Activated CD8-positive, alpha-beta memory T cell treated with anti-CD3 and anti-CD28 coated beads, Interleukin-2, amount 50 U/mL, for 1 hour (primary cell): Measurements from ENCODE around the gene MAP3K4.

ENCODE experiments used
- DNase-seq: peaks from one replicate; pipeline ENCODE4 v3.0.0-alpha.2; 2020; ENCODE audit errors: extremely low read depth

The MAP3K4 gene

DNA sequence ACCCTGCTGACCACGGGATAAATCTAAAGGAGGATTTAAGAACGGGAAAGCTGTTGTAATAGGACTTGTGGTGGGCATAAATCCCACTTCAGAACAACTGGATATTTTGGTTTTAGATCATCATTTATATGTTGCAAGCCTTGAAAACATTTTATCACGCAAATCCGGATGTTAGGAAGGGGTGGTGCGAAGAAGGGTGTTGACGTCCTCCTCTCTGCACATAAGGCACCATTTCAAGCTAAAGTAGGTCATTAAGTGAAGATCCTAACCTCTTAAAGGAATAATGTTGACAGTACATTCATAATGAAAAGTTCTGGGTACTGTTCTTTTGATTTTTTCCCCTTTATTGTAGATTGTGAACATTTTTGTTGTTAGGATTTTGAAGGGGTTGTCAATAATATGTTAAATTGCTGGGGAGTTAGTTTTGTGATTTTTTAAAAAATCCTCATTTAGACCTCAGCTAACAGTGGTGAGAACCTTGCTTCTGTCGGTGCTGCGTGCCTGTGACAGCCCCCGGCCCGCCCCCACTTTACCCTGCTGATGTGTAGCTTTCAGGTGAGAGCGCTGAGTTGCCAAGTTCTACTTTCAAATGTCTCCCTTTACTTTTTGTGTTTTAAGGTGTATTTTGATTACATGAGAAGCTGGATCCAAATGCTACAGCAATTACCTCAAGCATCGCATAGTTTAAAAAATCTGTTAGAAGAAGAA lies 88.8 kb downstream of the MAP3K4 start:
- DNase-seq, result no peak

DNA sequence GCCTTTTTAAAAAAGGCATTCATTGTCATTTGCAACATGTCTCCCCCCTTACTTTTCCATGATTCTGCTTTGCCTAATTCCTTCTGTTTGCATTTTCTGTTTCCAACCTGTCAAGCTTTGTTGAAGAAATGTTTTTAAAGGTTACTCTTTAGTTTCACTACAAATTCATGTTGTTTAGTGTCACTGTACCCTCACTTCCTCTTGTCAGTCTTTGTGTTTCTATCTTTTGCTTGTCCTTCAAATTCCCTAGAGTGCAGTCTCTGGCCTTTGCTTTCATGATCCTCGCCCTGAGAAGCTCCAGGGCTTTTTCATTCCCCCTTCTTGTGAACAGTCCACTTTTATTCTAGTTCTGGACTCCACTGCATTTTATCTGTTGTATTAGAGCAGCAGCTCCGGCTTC lies 90.6 kb downstream of the MAP3K4 start:
- no peak for DNase-seq

DNA sequence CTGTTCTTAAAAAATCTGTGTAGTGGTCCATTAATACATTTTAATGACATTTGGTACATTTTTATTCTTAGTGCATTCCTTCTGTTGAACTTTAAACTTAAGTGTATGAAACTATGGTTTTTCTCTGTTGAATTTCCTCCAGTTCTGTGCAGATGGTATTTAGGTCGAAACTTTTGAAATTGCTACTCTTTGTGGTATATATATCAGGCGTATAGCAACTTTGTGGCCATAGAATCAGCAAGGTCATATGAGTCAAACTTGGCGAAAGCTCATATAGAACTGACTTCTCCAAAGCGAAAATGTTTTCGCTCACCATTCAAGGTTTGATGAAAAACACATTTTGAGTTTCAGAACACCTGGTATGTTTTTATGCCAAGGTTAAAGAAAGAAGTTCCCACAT lies 93.7 kb downstream of the MAP3K4 start:
- no peak for DNase-seq

DNA sequence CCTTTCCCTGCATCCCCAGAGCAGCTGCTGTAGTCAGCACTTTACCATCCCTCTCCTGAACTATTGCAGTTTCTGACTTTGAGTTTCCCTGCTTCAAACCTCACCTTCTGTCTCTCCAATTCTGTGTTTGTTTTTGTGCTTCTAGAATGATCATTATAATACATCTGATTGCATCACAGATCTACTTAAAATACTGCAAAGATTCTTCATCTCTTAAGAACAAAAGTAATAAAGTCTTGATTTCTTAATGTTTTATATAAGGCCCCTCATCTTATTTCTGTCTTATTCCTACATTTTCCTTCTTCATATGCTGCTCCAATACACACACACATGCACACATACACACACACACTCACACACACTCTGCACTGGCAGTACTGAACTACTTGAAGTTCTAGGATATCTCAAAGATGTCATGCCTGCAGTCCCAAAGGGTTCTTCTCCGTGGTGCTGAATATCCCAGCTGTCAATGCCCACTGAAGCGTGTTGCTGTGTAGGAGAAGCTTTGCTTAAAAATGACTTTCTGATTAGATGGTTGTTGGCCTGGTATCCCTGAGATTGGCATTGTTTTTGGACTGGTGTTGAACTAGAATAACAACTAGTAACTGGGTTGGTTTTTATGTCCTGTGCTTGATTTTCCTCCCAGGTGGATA lies 97.2 kb downstream of the MAP3K4 start:
- DNase-seq, result no peak

DNA sequence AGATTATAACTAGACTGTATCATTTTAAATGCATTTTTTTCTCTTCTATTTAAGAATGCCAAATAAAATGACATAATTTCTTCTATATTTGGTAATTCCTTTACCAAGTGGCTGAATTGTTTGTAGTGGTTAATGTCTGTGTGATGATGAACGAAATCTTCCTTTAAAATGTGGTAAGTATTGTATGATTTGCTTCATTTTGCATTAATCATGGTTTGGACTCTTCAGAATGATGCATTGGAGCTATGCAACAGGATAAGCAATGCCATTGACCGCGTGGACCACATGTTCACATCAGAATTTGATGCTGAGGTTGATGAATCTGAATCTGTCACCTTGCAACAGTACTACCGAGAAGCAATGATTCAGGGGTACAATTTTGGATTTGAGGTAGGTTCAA lies 99.6 kb downstream of the MAP3K4 start:
- no peak for DNase-seq

DNA sequence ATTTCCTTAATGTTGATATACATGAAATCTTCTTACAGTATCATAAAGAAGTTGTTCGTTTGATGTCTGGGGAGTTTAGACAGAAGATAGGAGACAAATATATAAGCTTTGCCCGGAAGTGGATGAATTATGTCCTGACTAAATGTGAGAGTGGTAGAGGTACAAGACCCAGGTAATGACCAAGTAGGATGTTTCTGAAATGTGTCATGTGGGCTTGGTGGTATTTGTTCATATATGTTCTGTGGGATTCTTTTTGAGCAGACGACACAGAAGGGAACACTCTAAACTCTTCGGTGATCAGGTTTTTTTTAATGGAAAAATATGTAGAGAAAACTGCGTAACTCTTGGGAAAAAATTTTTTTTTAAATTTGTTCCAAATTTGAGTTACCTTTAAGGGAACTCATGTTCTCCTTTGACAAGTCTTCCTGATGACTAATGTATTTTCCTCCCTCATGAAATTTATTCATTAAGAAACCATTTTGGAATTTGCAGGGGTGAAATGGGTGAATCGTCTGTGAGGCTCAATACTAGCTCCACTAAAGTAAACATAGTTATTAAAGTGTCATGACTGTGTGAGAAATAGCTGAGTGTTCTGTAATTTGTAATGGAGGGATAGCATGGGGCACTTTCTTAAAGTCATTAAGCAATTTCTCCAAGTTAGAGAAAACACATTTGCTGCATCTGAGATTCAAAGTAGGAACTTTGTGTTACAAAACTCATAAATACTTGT lies 100.6 kb downstream of the MAP3K4 start:
- no peak for DNase-seq

DNA sequence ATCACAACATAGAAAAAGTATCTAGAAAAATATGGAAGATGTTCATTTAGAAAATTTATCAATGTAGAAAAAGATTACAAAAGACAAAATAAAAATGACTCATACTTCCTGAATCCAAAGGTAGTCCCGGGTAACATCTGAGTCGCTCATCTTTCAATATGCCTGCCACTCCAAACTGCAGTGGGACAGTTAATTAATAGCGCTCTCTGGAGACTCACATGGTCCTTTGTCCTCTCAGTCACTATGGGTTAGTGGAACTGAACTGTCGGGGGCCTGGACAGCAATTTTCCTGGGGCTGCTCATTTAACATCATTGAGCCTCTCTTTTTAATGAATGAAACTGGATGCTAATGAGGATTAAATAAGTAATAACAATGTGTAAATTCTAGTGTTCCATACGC lies 103.4 kb downstream of the MAP3K4 start:
- DNase-seq, result no peak

DNA sequence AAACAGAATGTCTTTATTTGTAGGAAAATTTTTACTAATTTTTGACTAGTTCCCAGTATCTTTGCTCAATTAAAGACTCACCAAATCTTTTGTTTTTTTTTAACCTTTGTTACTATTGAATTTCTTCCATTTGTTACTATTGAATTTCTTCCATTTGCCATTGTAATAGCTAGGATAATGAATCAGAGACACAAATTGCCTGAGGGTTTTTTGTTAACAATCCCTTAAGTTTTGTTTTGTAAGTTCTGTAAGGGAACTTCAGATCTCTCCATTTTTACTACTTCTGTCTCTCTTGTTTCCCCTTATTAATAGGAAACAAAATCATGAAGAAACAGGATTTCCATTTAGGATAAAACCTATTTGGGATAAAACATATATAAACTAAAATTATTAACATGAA lies 104.3 kb downstream of the MAP3K4 start:
- no peak for DNase-seq

DNA sequence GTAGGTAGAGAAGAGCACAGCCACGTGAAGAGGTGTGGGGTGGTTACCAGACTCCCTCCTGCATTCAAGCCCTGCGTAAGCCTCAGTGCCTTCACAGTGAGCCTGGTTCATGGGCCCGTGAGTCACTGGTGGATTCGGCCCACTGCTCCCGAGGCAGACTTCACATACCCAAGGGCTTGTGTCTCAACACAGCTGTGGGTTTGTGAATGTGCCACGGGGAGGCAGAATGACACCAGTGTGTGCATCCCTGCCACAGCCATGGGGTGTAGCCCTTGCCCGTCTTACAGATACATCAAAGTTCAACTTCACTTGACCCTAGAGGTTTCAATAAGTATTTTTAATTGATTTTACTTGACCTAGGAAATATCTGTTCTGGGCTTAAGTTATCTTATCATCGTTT lies 108.5 kb downstream of the MAP3K4 start:
- DNase-seq, result no peak

DNA sequence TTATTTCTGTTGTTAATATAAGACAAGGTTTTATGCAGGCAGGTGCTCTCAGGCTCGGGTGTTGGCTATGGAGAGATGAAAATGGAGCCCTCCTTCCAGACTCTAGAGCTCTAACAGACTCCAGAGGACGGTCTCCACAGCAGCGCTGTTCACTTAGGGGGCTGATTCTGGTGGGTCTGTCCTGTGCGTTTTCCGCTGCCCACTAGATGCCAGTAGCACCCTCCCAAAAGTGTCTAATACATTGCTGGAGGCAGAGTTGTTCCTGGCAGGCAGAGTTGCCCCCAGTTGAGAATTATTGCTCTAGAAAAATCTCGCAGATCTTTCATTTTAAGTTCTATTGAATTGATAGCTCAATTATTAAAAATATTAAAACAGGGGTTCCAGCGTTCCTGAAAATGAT lies 109.9 kb downstream of the MAP3K4 start:
- DNase-seq, result no peak

DNA sequence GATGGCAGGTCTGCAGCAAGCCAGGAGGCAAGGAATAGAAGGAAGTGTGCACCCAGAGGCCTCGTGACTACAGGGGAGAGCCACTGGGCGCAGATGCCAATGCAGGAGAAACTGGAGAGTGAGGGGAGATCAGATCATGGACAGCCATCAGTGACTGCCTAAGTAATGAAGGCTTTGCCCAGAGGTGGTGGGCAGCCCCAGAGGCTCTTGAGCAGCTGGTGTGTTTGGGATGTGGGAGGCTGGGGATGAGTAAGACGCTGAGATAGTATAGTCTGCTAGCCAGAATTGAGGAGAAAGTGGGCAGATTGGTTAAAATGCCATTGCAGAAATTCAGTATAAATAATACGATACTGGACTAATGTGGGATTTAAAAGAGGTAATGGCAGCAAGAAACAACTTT lies 111.9 kb downstream of the MAP3K4 start:
- DNase-seq, result no peak

DNA sequence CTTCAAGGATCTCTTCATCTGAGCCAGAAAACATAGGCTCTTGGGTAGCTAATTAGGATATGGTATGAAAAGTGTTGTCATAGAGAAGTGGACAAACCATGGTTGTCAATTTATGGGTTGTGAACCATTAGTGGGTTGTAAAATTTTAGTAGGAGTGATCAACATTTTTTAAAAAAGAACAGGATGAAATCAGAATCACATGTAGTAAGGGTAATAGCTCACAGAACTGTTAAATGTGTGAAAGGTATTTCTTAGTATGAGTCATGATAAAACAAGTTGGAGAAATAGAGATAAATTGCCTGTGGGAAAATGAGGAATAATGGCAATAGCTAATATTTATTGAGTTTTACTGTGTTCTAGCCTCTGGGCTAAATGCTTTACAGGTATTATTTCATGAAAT lies 113.4 kb downstream of the MAP3K4 start:
- no peak for DNase-seq

DNA sequence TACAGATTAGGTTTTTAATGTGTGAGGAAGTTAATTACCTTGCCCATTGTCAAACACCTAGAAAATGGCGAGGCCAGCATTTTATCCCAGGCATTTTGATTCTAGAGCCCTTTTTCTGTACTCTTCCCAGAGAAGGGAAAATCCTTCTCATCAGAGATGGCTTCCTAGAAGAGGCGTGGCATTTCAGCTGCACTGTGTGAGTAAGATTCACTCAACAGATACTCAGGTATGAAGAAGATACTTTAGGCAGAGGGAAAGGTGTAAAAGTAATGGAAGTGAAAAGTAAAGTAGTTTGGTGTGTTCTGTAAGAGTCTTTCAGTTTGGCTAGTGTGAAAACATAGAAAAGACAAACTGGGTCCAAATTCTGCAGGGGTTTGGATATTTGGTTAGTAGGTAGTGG lies 113.8 kb downstream of the MAP3K4 start:
- DNase-seq, result no peak

DNA sequence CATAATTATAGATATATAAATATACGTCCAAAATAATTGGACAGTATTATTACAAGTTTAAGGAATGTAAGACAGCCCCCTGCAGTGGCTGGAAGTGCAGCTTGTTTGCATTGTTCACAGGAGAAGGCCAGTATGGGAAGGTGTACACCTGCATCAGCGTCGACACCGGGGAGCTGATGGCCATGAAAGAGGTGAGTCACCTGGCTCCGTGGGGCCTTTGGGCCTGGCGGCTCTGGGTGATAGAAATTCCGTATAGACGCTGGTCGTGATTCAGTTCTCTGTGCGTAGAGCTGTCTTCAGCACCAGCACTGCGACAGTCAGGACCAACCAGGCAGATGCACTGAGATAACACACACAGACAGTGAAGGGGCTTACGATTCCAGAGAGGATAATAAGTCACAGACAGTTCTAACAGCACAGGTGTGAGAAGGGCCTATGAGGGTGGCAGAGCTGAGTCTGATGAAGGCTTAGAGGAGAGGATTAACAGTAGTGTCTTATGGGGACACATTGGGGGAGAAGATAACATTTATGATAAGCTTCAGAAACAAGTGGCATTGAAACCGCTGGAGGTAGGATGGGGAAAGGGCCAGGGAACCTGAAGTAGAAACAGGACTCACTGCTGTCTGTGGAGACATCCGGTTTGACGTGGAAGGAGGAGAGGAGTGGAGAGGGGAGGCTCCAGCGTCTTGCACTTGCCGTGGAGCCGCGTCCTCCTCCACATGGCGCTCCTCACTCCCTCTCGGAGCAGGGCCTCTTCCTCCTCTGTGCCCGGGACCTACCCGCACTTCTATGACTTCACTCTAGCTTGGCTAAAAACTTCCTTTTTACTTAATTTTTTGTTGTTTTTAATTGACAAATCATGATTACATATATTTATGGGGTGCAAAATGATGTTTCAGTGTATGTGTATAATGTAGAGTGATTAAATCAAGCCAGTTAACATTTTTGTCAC lies 116.5 kb downstream of the MAP3K4 start:
- no peak for DNase-seq

DNA sequence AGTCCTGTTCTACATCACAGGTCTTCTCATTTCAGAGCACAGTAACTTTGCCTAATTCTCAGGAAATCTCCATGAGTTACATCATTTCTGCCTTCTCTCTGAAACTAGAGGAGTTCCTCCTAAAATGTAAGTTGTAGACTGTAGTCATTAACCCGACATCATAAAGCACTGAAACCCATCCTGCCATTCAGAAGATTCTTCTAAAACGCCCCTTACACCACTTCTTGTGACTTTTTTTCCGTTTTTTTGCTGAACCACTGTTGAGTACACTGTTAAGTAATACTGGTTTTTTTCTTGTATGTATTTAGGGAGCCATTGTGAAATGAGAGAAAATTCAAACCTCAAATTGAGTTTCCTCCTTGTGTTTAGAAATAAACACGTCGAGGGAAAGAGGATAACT lies 117.3 kb downstream of the MAP3K4 start:
- DNase-seq, result no peak

DNA sequence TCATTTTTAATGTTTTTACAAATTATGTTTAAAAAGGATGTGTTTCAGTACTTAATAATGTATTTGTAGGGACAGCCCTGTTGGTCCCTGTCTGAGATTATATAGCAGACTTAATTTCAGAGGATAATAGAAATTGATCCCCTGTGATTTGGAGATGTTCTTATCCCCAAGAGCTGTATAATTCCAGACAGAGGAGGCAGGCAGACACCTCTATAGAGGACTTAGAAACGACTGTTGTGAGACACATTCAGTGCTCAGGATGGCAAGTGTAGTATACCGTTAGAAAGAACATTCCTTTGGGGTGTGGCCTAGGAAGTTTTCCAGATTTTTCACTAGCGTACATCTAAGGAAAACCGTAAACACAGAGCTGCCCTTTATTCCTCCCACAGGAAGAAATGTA lies 117.8 kb downstream of the MAP3K4 start:
- DNase-seq, result no peak

DNA sequence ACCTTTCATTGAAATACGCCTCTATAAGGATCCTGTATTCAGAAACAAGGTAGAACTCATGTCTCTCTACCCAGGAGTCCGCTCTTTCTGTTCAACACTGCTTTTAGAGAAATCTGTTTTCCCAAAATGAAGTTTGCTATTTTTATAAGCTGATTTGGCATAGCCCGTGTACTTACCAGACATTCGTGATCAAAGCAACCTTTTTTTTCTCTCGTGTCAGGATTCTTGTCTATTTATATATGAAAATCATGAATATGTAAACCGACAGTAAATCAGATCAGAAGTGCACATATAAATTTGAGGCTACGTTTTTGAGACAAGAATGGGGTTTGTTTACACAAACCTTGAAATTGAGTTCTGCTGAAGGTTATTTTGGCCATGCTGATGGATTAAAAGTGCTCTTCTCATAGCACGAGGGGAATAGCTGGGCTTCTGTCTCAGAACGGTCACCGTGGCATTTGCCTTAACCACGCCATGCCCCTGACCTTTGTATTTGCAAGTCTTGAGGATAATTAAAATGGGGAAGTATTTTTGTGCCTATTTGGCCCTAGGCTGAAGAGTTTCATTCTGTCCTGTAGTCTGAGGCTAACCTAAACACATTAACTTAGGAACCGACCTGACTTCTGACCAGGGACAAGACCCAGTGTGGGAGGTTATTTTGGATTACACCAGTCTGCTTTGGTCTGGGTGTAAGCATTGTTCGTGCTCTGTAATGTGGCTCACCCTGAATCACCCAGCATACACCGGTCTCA lies 118.6 kb downstream of the MAP3K4 start:
- no peak for DNase-seq

DNA sequence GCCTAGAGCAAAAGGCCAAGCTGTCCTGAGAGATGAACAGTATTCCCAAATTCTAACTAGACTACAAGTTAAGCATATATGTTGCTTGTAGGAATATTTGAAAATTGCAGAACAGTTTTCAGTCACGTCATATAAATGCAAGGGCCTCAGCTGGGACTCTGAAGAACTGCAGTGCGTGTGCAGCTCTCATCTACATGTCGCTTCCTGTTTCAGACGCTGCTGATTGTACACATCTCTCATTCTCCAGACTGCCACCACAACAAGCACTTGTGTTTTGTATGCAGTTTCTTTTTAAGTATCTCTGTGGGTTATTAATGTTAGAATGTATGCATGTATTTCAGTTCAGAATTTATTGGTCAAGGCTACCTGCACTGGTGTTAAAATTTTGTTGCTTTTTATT lies 119.7 kb downstream of the MAP3K4 start:
- no peak for DNase-seq

DNA sequence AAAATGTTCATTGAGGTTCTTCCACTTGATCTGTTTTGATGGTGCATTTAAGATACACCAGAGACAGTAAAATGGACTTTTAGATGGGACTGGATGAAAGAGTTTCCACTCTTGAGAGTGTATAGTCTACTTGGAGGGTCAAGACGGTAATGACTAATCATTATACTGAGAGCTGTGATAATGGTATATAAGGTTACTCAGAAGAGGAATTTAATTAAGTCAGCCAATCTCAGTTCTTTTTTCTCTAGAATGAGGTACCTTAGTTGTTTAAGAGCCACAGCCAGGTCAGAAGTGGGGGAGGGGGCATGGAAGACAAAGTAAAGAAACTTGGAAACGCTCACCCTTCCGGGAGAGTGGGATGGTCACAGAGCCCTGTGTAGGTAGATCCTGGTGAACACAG lies 123.9 kb downstream of the MAP3K4 start:
- DNase-seq, result no peak

DNA sequence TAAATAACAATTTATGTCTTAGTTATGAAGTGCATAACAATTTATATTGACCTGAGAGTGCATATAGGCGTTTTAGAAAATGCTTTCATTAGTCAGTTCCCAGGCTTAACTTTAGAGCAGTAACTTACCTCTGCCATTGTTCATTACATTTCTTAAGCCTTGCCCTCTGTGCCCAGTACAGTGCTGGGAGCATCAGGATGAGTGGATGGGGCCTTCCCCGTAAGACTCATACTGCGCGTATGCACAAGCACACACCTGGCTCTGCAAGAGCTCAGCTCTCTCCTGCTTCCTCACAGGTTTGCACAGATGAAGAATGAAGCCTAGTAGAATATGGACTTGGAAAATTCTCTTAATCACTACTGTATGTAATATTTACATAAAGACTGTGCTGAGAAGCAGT lies 125.0 kb downstream of the MAP3K4 start:
- no peak for DNase-seq

DNA sequence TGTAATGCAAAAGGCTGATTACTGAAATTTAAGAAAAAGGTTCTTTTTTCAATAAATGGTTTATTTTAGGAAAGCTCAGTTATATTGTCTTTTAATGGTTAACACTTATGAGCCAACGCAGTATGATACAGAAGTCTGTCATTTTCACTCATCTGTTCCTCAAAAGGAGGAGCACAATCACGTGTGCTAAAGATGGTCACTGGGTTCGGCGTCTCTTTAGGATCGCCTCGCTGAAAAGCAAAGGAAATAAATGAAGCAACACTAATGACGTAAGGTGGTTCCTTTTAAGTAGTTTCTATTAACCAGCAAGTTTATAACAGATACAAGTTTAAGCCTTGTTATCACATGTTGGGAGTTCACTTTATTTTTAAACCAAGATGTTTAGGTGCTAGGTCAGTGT lies 125.7 kb downstream of the MAP3K4 start:
- DNase-seq, result no peak
